Effector CD8-positive, alpha-beta T cell (primary cell): ENCODE measurements around the gene NPHS1.

ENCODE experiments used
- DNase-seq: peaks from one replicate; lab custom pipeline; 2025; lab: John Stamatoyannopoulos, UW

The NPHS1 gene

DNA sequence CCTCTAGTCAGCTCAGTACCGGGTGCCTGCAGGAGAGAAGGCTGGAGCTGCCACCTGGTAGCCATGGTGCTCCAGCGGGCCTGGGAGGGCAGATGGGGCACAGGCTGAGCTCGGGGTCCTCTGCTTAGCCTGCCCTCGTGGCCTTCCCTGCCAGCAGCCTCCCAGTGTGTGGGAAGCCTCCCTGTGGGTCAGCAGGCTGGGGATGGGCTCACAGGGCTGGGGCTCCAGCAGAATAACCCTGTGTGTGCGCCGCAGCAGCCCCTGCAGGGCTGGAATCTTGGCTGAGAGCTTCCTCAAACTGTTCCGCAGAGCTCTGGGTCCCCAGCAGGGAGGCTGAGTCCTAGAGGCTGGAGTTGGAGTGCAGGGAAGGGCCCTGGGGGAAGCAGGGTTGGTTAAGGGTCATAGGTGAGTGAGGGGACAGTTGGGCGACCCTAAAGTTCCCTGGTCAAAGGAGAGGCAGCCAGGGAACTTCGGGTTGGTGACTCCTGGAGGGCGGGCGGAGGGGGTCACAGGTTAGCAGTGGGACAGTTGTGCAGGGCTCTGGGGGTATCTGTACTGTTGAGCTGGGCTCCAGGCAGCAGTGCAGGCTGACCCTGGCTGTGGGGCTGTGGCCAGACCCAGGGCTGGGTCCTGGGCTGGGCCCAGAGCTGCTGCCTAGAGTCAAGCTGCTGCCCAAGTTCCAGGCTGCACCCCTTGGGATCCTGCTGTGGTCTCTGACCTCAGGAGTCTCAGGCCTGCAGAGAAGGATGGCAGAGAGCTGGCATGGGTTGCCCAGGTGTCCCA lies 62.9 kb downstream of the NPHS1 start:
- DNase-seq, result no peak

DNA sequence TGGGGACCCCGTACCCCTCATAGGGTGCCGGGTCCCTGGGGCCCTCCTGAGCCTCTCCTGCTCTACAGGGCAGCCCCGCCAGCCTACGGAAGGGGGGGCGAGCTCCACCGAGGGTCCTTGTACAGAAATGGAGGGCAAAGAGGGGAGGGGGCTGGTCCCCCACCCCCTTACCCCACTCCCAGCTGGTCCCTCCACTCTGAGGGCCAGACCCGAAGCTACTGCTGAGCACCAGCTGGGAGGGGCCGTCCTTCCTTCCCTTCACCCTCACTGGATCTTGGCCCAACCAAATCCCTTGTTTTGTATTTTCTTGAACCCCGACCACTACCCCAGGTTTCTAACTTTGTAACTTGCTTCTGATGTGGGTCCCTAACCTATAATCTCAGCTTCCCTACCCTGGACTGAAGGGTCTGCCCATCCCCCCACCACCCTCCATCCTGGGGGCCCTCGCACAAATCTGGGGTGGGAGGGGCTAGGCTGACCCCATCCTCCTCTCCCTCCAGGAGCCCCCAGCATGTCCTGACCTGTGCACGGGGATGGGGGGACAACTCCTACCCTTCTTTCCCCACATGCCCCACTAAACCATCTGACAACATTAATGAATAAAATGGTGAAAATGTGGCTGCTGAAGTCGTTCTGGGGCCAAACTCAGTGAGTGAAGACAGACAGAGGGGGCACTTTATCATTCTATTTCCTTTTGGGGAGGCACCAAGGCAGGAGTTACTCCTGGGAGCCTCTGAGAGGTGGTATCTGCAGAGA lies 63.9 kb downstream of the NPHS1 start:
- no peak for DNase-seq

DNA sequence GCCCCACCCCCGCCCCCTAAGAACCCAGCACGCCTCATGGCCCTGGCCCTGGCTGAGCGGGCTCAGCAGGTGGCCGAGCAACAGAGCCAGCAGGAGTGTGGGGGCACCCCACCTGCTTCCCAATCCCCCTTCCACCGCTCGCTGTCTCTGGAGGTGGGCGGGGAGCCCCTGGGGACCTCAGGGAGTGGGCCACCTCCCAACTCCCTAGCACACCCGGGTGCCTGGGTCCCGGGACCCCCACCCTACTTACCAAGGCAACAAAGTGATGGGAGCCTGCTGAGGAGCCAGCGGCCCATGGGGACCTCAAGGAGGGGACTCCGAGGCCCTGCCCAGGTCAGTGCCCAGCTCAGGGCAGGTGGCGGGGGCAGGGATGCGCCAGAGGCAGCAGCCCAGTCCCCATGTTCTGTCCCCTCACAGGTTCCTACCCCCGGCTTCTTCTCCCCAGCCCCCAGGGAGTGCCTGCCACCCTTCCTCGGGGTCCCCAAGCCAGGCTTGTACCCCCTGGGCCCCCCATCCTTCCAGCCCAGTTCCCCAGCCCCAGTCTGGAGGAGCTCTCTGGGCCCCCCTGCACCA lies 65.0 kb downstream of the NPHS1 start:
- DNase-seq, result no peak

DNA sequence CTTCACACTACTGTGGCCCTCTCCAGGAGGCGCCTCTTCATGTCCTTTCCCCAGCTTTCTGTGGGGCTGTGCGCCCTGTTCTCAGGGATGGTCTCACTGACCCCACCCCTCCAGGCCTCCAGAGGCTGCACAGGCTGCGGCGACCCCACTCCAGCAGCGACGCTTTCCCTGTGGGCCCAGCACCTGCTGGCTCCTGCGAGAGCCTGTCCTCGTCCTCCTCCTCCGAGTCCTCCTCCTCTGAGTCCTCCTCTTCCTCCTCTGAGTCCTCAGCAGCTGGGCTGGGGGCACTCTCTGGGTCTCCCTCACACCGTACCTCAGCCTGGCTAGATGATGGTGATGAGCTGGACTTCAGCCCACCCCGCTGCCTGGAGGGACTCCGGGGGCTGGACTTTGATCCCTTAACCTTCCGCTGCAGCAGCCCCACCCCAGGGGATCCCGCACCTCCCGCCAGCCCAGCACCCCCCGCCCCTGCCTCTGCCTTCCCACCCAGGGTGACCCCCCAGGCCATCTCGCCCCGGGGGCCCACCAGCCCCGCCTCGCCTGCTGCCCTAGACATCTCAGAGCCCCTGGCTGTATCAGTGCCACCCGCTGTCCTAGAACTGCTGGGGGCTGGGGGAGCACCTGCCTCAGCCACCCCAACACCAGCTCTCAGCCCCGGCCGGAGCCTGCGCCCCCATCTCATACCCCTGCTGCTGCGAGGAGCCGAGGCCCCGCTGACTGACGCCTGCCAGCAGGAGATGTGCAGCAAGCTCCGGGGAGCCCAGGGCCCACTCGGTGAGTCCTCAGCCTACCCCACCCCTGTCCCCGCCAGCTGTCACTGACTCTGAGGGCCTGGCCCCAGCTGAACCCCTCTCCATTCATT lies 65.8 kb downstream of the NPHS1 start:
- no peak for DNase-seq

DNA sequence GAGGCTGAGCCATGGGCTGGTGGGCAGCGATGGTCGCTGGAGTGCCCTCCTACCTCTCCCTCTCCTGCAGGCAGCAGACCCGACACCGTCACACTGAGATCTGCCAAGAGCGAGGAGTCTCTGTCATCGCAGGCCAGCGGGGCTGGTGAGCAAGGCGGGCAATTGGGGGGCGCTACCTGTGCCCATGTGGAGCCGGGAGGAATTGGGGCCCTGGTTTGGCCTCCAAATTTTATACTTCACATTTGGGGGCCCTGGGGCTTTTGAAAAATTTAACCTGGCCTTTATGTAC lies 67.0 kb downstream of the NPHS1 start:
- DNase-seq, result no peak

DNA sequence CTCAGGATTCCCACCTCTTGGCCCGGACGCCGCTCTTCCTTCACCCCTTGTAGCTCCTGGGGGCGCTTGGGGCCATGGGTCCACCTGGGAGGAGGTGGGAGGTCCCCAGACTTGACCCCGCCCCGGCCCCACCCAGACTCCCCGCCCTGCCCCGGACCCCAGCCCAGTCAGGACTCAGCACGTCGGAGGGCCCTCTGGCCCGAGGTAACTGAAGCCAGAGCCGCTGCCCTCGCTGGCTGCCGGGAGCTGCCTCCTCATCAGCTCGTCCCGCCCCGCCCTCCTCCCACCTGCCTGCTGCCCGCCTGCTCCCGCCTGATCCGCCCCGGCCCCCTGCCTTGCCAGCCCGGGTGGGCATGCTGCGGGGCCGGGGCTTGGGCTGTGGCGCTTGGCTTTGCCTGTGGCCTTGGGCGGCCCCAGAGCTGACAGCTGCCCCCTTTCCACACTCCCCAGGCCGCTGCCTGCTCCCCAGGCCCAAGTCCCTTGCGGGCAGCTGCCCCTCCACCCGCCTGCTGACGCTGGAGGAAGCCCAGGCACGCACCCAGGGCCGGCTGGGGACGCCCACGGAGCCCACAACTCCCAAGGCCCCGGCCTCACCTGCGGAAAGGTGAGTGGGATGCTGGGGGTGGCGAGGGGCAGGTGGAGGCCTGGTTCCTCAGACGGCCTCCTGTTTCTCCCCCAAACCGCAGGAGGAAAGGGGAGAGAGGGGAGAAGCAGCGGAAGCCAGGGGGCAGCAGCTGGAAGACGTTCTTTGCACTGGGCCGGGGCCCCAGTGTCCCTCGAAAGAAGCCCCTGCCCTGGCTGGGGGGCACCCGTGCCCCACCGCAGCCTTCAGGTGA lies 67.6 kb downstream of the NPHS1 start:
- no peak for DNase-seq

DNA sequence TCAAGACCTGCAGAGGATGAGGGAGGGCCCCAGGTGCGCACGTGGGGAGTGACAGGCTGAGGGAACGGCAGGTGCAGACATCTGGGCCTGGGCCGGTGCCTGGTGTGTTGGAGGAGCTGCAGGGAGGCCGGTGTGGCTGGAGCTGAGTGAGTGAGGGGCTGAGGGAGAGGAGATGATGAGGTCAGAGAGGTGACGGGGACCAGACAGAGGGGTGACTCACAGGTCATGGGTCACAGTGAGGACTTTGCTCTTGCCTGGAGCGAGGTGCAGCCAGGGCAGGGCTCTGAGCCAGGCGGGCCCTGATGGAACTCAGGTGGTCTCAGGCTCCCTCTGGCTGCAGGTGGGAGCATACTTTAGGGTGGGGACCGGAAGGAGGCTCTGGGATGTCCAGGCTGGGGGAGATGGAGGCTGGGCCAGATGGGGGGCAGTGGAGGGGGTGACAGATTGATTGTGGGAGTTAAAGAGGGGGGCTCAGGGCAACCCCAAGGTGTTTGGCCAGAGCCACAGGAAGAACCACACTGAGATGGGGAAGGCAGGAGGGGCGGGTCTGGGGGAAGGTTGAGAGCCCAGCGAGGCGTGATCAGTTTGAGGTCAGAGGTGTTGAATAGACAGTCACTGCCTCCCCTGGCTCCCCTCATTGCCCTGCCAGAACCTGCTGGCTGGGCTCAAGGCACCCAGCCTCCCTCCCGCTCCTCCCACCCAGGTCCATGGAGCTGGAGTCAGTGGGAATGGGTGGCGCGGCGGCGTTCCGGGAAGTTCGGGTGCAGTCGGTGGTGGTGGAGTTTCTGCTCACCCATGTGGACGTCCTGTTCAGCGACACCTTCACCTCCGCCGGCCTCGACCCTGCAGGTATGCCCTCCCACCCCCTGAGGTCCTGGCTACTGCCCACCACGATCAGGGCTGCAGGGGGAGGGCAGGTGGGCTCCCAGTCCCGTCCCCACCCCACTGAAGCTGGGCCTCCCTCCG lies 68.6 kb downstream of the NPHS1 start:
- DNase-seq, result no peak

DNA sequence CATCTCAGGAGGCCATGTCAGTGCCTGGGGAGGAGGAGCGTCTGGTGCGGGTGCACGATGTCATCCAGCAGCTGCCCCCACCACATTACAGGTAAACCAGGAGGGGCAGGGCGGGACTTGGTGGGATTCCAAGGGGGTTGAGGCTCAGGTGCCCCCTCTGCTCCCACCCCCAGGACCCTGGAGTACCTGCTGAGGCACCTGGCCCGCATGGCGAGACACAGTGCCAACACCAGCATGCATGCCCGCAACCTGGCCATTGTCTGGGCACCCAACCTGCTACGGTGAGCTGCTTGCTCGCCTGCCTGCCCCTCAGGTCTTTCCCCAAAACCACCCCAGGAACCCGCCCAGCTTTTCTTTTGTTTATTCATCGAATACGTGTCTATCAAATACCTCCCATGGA lies 69.7 kb downstream of the NPHS1 start:
- no peak for DNase-seq

DNA sequence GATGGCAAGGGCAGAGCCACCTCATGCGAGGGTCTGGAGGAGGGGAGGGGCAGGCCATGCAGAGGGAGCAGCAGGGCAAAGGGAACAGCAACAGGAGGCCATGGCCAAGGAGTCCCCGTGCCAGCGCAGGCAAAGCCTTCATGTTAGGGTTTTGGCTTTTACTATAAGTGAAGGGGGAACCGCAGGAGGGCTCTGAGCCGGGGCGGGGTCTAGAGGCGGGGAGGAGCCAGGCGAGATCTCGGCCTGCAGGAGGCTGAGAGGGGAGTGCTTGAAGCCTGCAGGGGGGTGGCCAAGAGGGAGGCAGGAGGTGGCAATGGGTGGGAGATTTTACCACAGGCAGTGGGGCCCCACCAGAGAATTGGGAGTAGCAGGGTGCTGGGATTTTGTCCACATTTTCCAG lies 70.7 kb downstream of the NPHS1 start:
- no peak for DNase-seq

DNA sequence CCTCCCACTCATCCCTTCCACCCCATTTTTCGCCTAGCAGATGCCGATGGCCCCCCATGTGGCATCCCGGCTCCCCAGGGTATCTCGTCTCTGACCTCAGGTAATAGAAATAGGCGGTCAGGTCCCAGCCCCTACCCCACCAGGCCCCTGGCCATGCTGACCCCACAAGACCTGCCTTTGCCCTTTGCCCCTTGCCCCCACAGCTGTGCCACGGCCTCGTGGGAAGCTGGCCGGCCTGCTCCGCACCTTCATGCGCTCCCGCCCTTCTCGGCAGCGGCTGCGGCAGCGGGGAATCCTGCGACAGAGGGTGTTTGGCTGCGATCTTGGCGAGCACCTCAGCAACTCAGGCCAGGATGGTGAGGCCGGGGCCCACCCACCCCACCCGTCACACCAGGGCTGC lies 71.6 kb downstream of the NPHS1 start:
- DNase-seq, result no peak

DNA sequence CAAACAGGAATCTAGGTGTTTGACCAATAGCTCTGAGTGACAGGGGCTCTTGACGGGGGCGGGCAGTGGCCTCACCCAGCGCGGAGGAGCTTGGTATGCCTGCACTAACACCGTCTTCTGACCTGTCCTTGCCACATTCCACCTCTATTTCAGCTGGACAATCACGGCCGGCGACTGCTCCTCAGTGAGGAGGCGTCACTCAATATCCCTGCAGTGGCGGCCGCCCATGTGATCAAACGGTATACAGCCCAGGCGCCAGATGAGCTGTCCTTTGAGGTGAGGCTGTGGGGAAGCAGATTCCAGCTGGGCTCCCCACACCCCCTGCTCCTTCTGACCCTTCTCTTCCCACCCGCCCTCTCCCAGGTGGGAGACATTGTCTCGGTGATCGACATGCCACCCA lies 72.2 kb downstream of the NPHS1 start:
- no peak for DNase-seq

DNA sequence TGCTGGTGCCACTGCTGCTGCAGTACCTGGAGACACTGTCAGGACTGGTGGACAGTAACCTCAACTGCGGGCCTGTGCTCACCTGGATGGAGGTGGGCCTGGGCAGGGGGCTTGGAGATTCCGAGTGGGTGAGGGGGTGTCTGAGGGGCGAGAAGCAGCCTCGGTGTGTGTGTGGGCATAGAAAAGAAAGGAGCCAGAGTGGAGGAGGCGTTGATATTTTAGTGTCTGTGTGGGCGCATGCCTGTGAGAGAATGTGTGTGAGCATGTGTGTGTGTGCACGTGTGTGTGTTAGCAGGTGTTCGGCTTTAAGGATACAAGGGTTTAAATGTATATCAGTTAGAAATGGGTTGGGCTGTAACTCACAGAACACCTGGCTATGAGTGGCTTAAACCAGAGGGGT lies 73.3 kb downstream of the NPHS1 start:
- DNase-seq, result no peak

DNA sequence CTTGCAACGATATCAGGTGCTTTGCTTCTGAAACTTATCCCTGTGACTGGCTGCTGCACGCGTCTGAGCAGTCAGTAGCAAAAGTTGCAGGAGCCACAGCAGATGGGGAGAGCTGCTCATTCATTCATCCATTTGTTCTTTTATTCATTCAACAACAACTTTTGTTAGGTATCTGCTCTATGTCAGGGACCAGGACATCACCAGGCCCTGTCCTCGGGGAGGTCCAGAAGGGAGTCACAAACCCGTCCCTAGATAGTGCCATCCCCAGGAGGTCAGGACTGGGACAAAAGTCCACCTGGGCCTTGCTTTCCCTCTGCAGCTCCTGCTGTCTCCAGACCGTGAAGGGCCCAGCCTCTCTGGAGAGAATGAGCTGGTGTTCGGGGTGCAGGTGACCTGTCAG lies 74.3 kb downstream of the NPHS1 start:
- DNase-seq, result no peak

DNA sequence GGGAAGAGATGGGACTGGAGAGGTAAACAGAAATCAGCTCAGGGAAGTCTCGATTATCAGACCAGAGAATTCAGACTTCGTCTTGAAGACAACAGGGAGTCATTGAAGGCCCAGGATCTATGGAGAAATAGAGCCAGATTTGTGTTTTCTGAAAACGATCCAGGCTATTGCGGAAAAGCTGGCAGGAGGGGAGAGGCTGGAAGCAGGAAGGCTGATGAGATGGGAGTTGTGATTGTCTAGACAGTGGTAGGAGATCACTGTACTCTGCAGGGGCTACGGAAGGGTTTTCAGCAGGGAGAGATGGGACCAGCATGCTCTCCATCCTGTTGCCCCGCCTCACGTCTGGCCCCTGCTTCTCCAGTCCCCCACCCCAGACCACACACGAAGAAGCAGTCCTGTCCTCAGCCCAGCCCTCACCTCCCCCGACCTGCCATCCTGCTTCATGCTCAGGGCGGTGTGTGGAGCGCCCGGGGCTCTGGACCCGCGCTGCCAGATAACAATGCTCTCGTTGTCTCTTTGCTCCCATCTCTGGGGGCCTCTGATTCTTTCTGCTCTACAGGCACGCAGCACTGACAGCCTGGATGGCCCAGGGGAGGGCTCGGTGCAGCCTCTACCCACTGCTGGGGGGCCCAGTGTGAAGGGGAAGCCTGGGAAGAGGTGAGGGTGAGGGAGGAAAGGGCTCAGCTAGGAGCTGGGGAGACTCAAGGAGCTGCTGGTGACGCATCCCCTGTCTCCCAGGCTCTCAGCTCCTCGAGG lies 75.0 kb downstream of the NPHS1 start:
- DNase-seq, result no peak

DNA sequence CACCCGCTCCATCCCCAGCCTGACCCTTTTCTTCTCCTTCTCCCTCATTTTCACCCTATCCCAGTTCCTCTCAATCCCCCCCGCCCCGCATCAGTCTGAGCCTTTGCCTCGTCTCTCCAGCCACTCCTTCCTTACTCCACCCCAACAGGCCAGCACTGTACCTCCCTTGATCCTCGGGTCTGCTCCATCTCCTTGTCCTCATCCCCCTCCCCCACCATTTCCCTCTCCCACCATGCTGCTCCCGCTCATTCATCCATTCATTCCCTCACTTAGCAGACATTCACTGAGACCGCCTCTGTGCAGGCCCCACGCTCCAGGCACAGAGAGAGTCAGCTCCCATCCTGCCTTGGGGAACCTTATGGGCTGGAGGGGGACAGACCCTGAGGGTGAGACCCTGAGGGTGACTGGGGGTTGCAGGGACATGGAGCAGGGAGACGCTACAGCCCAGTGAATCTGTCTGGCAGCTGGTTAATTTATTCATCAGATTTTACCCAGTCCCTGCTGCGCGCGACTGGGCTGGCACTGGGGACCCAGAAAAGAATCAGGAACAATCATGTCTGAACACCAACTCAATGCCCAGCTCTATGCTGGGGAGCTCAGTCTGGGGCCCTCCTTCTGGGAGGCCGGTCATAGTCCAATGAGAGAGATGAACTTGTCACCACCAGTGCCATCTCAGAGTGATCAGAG lies 76.1 kb downstream of the NPHS1 start:
- DNase-seq, result no peak
